GM20000 (cell line): ENCODE measurements around the gene LGR6.

Experiments used
- DNase-seq: peaks from one replicate; pipeline ENCODE4 v3.0.0; 2012; ENCODE audit warnings: low spot score
- CTCF ChIP-seq: IDR thresholded peaks from 2 replicates; pipeline ENCODE4 v1.5.1; 2012; ENCODE audit warnings: mild to moderate bottlenecking, control low read depth; ENCODE audit errors: extremely low read depth, missing control alignments

Gene LGR6

GRCh38 chr1:202214089-202214843, 20.7 kb downstream of the LGR6 start:
- no peak for DNase-seq
- TF ChIP-seq CTCF = no peak

GRCh38 chr1:202215472-202216130, 22.0 kb downstream of the LGR6 start:
- DNase-seq = no peak
- TF ChIP-seq CTCF = no peak

- DNase-seq = no peak
- no peak for TF ChIP-seq CTCF
Measured at GRCh38 chr1:202216691-202217090, 23.1 kb downstream of the LGR6 start.

- no peak for DNase-seq
- no peak for TF ChIP-seq CTCF
Measured at GRCh38 chr1:202217516-202217915, 23.9 kb downstream of the LGR6 start.

GRCh38 chr1:202217951-202218350, 24.4 kb downstream of the LGR6 start:
- no peak for DNase-seq
- TF ChIP-seq CTCF = no peak

GRCh38 chr1:202220733-202221132, 27.1 kb downstream of the LGR6 start:
- no peak for DNase-seq
- no peak for TF ChIP-seq CTCF

GRCh38 chr1:202221911-202222909, 28.6 kb downstream of the LGR6 start:
- DNase-seq = no peak
- TF ChIP-seq CTCF = no peak
